OCI-LY1 (cell line): ENCODE data around the gene GPR3.

Experiments
- CTCF ChIP-seq: fragments of 200-600 bp; sonication (generic), shearing (Covaris generic); IDR thresholded peaks from 2 replicates; pipeline ENCODE4 v1.5.1; 2017; ENCODE audit warnings: mild to moderate bottlenecking, antibody characterized with exemption, low read length, moderate library complexity, mixed read lengths
- EZH2 ChIP-seq: fragments of 200-600 bp; sonication (generic), shearing (Covaris generic); IDR thresholded peaks from 2 replicates; pipeline ENCODE4 v1.8.0; 2017; ENCODE audit warnings: borderline replicate concordance, mixed run types, mild to moderate bottlenecking, antibody characterized with exemption, low read length, moderate library complexity, mixed read lengths

GRCh38 chr1:27383039-27383605 lies 9.3 kb upstream of the GPR3 start, which contains the start of gene CD164L2:
- TF ChIP-seq CTCF (no peak), EZH2 (no peak)
